NCI-H510A (cell line): Measurements from ENCODE around the gene GIT1.
A peak's percentile ranks its signal among the peaks of the same experiment; 100 is the strongest.

Experiments used
- DNase-seq: peaks from one replicate; lab custom pipeline; 2025; lab: John Stamatoyannopoulos, UW

GIT1 gene

GRCh38 chr17:29594519-29595090 is 5.2 kb upstream of the GIT1 start:
- DNase-seq = no peak

GRCh38 chr17:29593591-29594518 is 4.4 kb upstream of the GIT1 start:
- peak; percentile 24 for DNase-seq

- peak; percentile 48 for DNase-seq
Observed at GRCh38 chr17:29592850-29593551, 3.6 kb upstream of the GIT1 start, which contains the start of gene ANKRD13B. TSS of gene ANKRD13B (plus strand) at chr17:29593132. CDS start at chr17:29593622, 490 bp downstream.

- DNase-seq = peak; percentile 91
Observed at GRCh38 chr17:29591737-29592608, 2.5 kb upstream of the GIT1 start.

- peak; percentile 64 for DNase-seq
Observed at GRCh38 chr17:29591146-29591736, 1.8 kb upstream of the GIT1 start.

- peak; percentile 25 for DNase-seq
Observed at GRCh38 chr17:29590411-29591145, 1.1 kb upstream of the GIT1 start.

GRCh38 chr17:29588562-29589411 is 661 bp downstream of the GIT1 start:
- DNase-seq = no peak

GRCh38 chr17:29588017-29588561 is 1.4 kb downstream of the GIT1 start:
- no peak for DNase-seq

GRCh38 chr17:29587591-29587990 is 1.9 kb downstream of the GIT1 start:
- no peak for DNase-seq

- no peak for DNase-seq
Observed at GRCh38 chr17:29586676-29587469, 2.6 kb downstream of the GIT1 start.

- DNase-seq = no peak
Observed at GRCh38 chr17:29585080-29585751, 4.2 kb downstream of the GIT1 start.

GRCh38 chr17:29584452-29585079 is 4.9 kb downstream of the GIT1 start:
- no peak for DNase-seq

- no peak for DNase-seq
Observed at GRCh38 chr17:29583324-29584248, 5.9 kb downstream of the GIT1 start.

GRCh38 chr17:29582772-29583171 is 6.7 kb downstream of the GIT1 start:
- DNase-seq = no peak

- DNase-seq = no peak
Observed at GRCh38 chr17:29582254-29582765, 7.1 kb downstream of the GIT1 start.
